IMR-90 (cell line): ENCODE results near the gene STK25.

Source experiments
- BHLHE40 ChIP-seq: fragments of 150-350 bp; IDR thresholded peaks from 2 replicates; pipeline ENCODE4 v1.6.1; 2016; ENCODE audit warnings: mild to moderate bottlenecking, low read depth, low read length
- CEBPB ChIP-seq: IDR thresholded peaks from 2 replicates; pipeline ENCODE4 v1.6.1; 2012; ENCODE audit warnings: low read depth, low read length, improper control_type of control experiment
- MAFK ChIP-seq: IDR thresholded peaks from 2 replicates; pipeline ENCODE4 v1.6.1; 2012; ENCODE audit warnings: low read depth, low read length, improper control_type of control experiment
- MAZ ChIP-seq: IDR thresholded peaks from 2 replicates; pipeline ENCODE4 v1.6.1; 2012; ENCODE audit warnings: low read depth, mild to moderate bottlenecking, low read length, improper control_type of control experiment, moderate library complexity, borderline replicate concordance
- MXI1 ChIP-seq: IDR thresholded peaks from 2 replicates; pipeline ENCODE4 v1.6.1; 2012; ENCODE audit warnings: low read depth, mild to moderate bottlenecking, low read length, moderate library complexity, borderline replicate concordance
- POLR2A ChIP-seq: IDR thresholded peaks from 2 replicates; pipeline ENCODE4 v1.6.1; 2012; ENCODE audit warnings: mild to moderate bottlenecking, low read depth, low read length
- RCOR1 ChIP-seq: IDR thresholded peaks from 2 replicates; pipeline ENCODE4 v1.6.1; 2012; ENCODE audit warnings: mild to moderate bottlenecking, low read length, improper control_type of control experiment; ENCODE audit not compliant: insufficient replicate concordance
- SMC3 ChIP-seq: fragments of 150-350 bp; IDR thresholded peaks from 2 replicates; pipeline ENCODE4 v1.6.1; 2016; ENCODE audit warnings: low read depth, mild to moderate bottlenecking, antibody characterized with exemption, low read length, moderate library complexity
- TF ChIP-seq, protein P1 (sequence below): conservative IDR thresholded peaks from 2 replicates; pipeline ENCODE4 v1.5.1; 2012; ENCODE audit warnings: mild to moderate bottlenecking, low read depth, low read length, improper control_type of control experiment
- TF ChIP-seq, protein P2 (sequence below): fragments of 150-350 bp; IDR thresholded peaks from 2 replicates; pipeline ENCODE4 v1.6.1; 2016; ENCODE audit warnings: low read depth, mild to moderate bottlenecking, low read length, moderate library complexity, borderline replicate concordance

GRCh38 chr2:241542278-241542605 lies 33.9 kb upstream of the STK25 start:
- TF ChIP-seq, protein P1, sequence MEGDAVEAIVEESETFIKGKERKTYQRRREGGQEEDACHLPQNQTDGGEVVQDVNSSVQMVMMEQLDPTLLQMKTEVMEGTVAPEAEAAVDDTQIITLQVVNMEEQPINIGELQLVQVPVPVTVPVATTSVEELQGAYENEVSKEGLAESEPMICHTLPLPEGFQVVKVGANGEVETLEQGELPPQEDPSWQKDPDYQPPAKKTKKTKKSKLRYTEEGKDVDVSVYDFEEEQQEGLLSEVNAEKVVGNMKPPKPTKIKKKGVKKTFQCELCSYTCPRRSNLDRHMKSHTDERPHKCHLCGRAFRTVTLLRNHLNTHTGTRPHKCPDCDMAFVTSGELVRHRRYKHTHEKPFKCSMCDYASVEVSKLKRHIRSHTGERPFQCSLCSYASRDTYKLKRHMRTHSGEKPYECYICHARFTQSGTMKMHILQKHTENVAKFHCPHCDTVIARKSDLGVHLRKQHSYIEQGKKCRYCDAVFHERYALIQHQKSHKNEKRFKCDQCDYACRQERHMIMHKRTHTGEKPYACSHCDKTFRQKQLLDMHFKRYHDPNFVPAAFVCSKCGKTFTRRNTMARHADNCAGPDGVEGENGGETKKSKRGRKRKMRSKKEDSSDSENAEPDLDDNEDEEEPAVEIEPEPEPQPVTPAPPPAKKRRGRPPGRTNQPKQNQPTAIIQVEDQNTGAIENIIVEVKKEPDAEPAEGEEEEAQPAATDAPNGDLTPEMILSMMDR: no peak
- TF ChIP-seq BHLHE40 (no peak), POLR2A (no peak), MAZ (no peak), SMC3 (no peak), MXI1 (no peak), CEBPB (no peak), MAFK (no peak), RCOR1 (no peak)
- TF ChIP-seq, protein P2, sequence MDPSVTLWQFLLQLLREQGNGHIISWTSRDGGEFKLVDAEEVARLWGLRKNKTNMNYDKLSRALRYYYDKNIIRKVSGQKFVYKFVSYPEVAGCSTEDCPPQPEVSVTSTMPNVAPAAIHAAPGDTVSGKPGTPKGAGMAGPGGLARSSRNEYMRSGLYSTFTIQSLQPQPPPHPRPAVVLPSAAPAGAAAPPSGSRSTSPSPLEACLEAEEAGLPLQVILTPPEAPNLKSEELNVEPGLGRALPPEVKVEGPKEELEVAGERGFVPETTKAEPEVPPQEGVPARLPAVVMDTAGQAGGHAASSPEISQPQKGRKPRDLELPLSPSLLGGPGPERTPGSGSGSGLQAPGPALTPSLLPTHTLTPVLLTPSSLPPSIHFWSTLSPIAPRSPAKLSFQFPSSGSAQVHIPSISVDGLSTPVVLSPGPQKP: no peak
